Neutrophil (primary cell): ENCODE measurements around the gene KDM4B.

Experiments
- H3K27ac ChIP-seq: fragments of 200-600 bp; sonication (generic); 2 replicates; pipeline ENCODE4 v1.5.1; 2016; ENCODE audit warnings: mild to moderate bottlenecking, moderate library complexity
- H3K27me3 ChIP-seq: fragments of 200-600 bp; sonication (generic); 2 replicates; pipeline ENCODE4 v1.6.0; 2016; ENCODE audit warnings: mild to moderate bottlenecking
- H3K36me3 ChIP-seq: fragments of 200-600 bp; sonication (generic); 2 replicates; pipeline ENCODE4 v1.5.1; 2017
- H3K4me1 ChIP-seq, 2 experiments: fragments of 200-600 bp in 1 of 2; sonication (generic) in 1 of 2; 1 replicate in 1 of 2; 2 replicates in 1 of 2; pipeline versions ENCODE4 v1.5.1 to v1.6.1; 2013 to 2016; ENCODE audit warnings: low read depth in 1 of 2, low read length in 1 of 2, mild to moderate bottlenecking in 1 of 2, moderate library complexity in 1 of 2; ENCODE audit not compliant: control insufficient read depth in 1 of 2, insufficient read depth in 1 of 2
- H3K4me3 ChIP-seq, 2 experiments: fragments of 200-600 bp in 1 of 2; sonication (generic) in 1 of 2; 1 replicate in 1 of 2; 2 replicates in 1 of 2; pipeline ENCODE4 v1.5.1; 2013 to 2016; ENCODE audit warnings: low read depth in 1 of 2, low read length in 1 of 2, mild to moderate bottlenecking in 1 of 2, moderate library complexity in 1 of 2
- H3K9me3 ChIP-seq: fragments of 200-600 bp; sonication (generic); 2 replicates; pipeline ENCODE4 v1.5.1; 2016
- TF ChIP-seq, protein P1 (sequence below): fragments of 200-600 bp; sonication (generic); IDR thresholded peaks from 2 replicates; pipeline ENCODE4 v1.5.1; 2016; ENCODE audit warnings: antibody characterized with exemption

Gene KDM4B

DNA sequence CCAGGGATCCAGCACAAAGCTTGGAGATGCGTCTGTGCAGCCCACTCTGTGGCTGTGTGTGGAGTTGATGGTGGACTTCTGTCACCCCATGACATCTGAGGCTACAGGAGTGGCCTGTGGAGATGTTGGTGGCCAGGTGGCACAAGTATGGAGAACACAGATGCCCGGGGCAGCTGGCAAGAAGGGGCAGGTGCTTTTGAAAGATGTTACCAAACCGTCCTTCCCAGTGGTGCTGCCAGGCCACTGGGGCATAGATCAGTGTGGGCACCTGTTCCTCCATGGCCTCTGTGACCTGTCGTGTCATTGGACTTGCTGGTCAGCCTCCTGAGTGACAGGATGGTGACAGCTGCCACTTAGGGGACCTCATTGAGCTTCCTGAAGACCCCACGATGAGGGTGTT is 36.2 kb downstream of the KDM4B start:
- Histone ChIP-seq H3K27ac (no peak overlapping the region), H3K4me1 (peaks cover 0 to 3% of the 10 kb centered on the region in 2 experiments), H3K4me3 (no peak overlapping the region), H3K36me3 (peaks cover 5% of the 10 kb centered on the region), H3K9me3 (no peaks in the 10 kb centered on the region), H3K27me3 (no peaks in the 10 kb centered on the region)
- TF ChIP-seq, protein P1, sequence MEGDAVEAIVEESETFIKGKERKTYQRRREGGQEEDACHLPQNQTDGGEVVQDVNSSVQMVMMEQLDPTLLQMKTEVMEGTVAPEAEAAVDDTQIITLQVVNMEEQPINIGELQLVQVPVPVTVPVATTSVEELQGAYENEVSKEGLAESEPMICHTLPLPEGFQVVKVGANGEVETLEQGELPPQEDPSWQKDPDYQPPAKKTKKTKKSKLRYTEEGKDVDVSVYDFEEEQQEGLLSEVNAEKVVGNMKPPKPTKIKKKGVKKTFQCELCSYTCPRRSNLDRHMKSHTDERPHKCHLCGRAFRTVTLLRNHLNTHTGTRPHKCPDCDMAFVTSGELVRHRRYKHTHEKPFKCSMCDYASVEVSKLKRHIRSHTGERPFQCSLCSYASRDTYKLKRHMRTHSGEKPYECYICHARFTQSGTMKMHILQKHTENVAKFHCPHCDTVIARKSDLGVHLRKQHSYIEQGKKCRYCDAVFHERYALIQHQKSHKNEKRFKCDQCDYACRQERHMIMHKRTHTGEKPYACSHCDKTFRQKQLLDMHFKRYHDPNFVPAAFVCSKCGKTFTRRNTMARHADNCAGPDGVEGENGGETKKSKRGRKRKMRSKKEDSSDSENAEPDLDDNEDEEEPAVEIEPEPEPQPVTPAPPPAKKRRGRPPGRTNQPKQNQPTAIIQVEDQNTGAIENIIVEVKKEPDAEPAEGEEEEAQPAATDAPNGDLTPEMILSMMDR: no peak

GRCh38 chr19:5006201-5006600 is 37.3 kb downstream of the KDM4B start:
- TF ChIP-seq, protein P1: no peak
- no peaks in the 10 kb centered on the region for H3K27me3 ChIP-seq
- no peaks in the 10 kb centered on the region for H3K9me3 ChIP-seq
- peaks cover 0 to 3% of the 10 kb centered on the region in 2 experiments for H3K4me1 ChIP-seq
- peaks cover 9% of the 10 kb centered on the region for H3K36me3 ChIP-seq
- no peak overlapping the region for H3K4me3 ChIP-seq
- H3K27ac ChIP-seq: peak overlapping the region; percentile 10

- Histone ChIP-seq H3K4me3 (no peak overlapping the region), H3K36me3 (peaks cover 12% of the 10 kb centered on the region), H3K27ac (peak overlapping the region; percentile 25), H3K27me3 (no peaks in the 10 kb centered on the region), H3K9me3 (no peaks in the 10 kb centered on the region), H3K4me1 (peaks cover 0 to 3% of the 10 kb centered on the region in 2 experiments)
- TF ChIP-seq, protein P1: no peak
These were observed 37.9 kb downstream of the KDM4B start for GRCh38 chr19:5006821-5007220.

DNA sequence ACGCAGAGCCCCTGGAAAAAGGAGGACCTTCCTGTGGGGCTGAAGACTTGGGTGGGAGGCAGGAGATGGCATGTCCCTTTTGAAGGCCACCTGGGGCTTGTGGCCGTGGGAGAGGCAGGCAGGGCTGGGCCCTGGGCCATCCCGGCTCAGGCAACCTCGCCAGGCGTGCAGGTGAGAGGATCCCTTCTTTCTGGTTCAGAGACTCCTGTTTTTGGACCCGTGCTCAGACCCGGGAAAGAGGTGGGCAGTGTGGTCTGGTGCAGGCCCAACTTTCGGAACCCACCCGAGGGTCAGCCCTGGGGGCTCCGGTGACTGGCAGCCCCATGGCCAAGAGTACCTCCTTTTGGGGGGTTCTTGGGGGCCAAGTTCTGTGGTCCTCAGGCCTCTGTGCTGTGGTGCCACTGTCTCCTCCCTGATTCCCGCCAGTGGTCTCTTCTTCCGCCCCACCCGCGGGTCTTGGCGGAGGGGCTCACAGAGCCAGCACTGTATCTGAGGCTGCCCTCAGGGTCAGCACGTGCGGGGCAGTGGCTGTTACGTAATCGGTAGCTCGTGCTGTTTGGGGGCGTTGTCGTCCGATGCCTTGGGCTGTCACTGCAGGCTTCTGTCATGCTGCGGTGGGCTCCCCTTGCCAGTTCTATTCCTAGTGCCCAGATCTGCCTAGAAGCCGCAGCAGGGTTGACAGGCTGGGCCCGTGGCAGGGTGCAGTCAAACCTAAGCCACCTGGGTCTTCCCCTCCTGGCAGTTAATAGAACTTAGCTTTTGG is 42.7 kb downstream of the KDM4B start:
- Histone ChIP-seq H3K4me1 (no peaks in the 10 kb centered on the region), H3K4me3 (no peak overlapping the region), H3K27ac (no peak overlapping the region), H3K9me3 (no peaks in the 10 kb centered on the region), H3K27me3 (no peaks in the 10 kb centered on the region), H3K36me3 (peaks cover 32% of the 10 kb centered on the region)
- TF ChIP-seq, protein P1: no peak

GRCh38 chr19:5012688-5013457 is 44.0 kb downstream of the KDM4B start:
- no peaks in the 10 kb centered on the region for H3K4me1 ChIP-seq
- TF ChIP-seq, protein P1: no peak
- no peak overlapping the region for H3K4me3 ChIP-seq
- peaks cover 44% of the 10 kb centered on the region for H3K36me3 ChIP-seq
- no peak overlapping the region for H3K27ac ChIP-seq
- no peaks in the 10 kb centered on the region for H3K9me3 ChIP-seq
- H3K27me3 ChIP-seq: no peaks in the 10 kb centered on the region
